H1 (cell line): ENCODE measurements around the gene MAP4K5. TPM values are rescaled to one million over a fixed set of nuclear protein-coding genes. Genes with fewer than 3 reads are reported as not detected.

Experiments
- CTCF ChIA-PET: fragments of 300-600 bp; sonication (Branson Sonifier 250); formaldehyde crosslinking; loops from one replicate; lab custom pipeline; 2021; ENCODE audit not compliant: partially characterized antibody; lab: Charles Lee
- POLR2A ChIA-PET: fragments of 300-600 bp; sonication (Branson Sonifier 250); formaldehyde crosslinking; loops from one replicate; lab custom pipeline; 2021; ENCODE audit warnings: inconsistent platforms; ENCODE audit not compliant: partially characterized antibody; lab: Charles Lee
- DNase-seq, 2 experiments: peaks; one replicate each; pipeline versions ENCODE4 v3.0.0 to v3.0.0-alpha.2; 2010 to 2022; ENCODE audit warnings: low spot score in 2 of 2, low read depth in 1 of 2, mixed read lengths in 1 of 2
- FAIRE-seq: peaks from 2 replicates; lab custom pipeline; 2011; peaks lifted over from hg19 to GRCh38; lab: Jason Lieb, UNC
- H2AFZ ChIP-seq: 2 replicates; pipeline ENCODE4 v1.8.1; 2012; ENCODE audit warnings: low read length, inconsistent platforms
- H2AK5ac ChIP-seq: 2 replicates; pipeline ENCODE4 v1.6.1; 2013; ENCODE audit warnings: low read depth, low read length
- H2BK120ac ChIP-seq: replicated peaks from 2 replicates; pipeline ENCODE3; 2013; ENCODE audit warnings: low read depth, low read length, inconsistent platforms
- H2BK12ac ChIP-seq: 2 replicates; pipeline ENCODE4 v1.6.1; 2013; ENCODE audit warnings: low read depth, low read length
- H2BK15ac ChIP-seq: 2 replicates; pipeline ENCODE4 v1.6.1; 2013; ENCODE audit warnings: low read length
- H2BK20ac ChIP-seq: 2 replicates; pipeline ENCODE4 v1.6.1; 2013; ENCODE audit warnings: low read length
- H2BK5ac ChIP-seq: 2 replicates; pipeline ENCODE4 v1.6.1; 2013; ENCODE audit warnings: low read depth, low read length
- H3K14ac ChIP-seq: 2 replicates; pipeline ENCODE4 v1.6.1; 2013; ENCODE audit warnings: inconsistent platforms; ENCODE audit not compliant: insufficient read length
- H3K18ac ChIP-seq: 2 replicates; pipeline ENCODE4 v1.6.1; 2013; ENCODE audit warnings: low read length; ENCODE audit errors: extremely low read depth
- H3K23ac ChIP-seq: 2 replicates; pipeline ENCODE4 v1.6.1; 2013; ENCODE audit warnings: inconsistent platforms; ENCODE audit not compliant: insufficient read length
- H3K23me2 ChIP-seq: 2 replicates; pipeline ENCODE4 v1.6.1; 2013; ENCODE audit warnings: low read depth, low read length
- H3K27ac ChIP-seq: 2 replicates; pipeline ENCODE4 v1.6.1; 2011; ENCODE audit warnings: low read depth, low read length, inconsistent platforms
- H3K27me3 ChIP-seq, 4 experiments: replicated peaks in 1 of 4; 1 replicate in 1 of 4; 2 replicates in 3 of 4; pipeline versions ENCODE4 v1.6.1 to v1.8.1; 2011 to 2013; ENCODE audit warnings: low read length in 3 of 4, mild to moderate bottlenecking in 3 of 4, inconsistent platforms in 2 of 4, mixed read lengths in 2 of 4, moderate library complexity in 1 of 4; ENCODE audit not compliant: control insufficient read depth in 3 of 4, insufficient read depth in 3 of 4; ENCODE audit errors: extremely low read depth in 1 of 4
- H3K36me3 ChIP-seq, 4 experiments: 2 replicates each; pipeline versions ENCODE4 v1.6.1 to v1.8.1; 2011 to 2013; ENCODE audit warnings: mild to moderate bottlenecking in 4 of 4, low read length in 3 of 4, moderate library complexity in 2 of 4, control low read depth in 1 of 4, inconsistent platforms in 1 of 4; ENCODE audit not compliant: insufficient read depth in 4 of 4, control insufficient read depth in 2 of 4
- H3K4ac ChIP-seq: replicated peaks from 2 replicates; pipeline ENCODE3; 2013; ENCODE audit warnings: low read length, low read depth, mixed read lengths, inconsistent platforms; ENCODE audit not compliant: insufficient read length
- H3K4me1 ChIP-seq, 4 experiments: replicated peaks in 1 of 4; 1 replicate in 1 of 4; 2 replicates in 3 of 4; pipeline versions ENCODE4 v1.6.1 to v1.8.1; 2011 to 2013; ENCODE audit warnings: low read length in 3 of 4, inconsistent platforms in 2 of 4, mixed read lengths in 1 of 4; ENCODE audit not compliant: insufficient read depth in 4 of 4, control insufficient read depth in 3 of 4
- H3K4me2 ChIP-seq, 2 experiments: 2 replicates each; pipeline versions ENCODE4 v1.6.1 to v1.8.1; 2011 to 2013; ENCODE audit warnings: low read depth in 2 of 2, low read length in 2 of 2, control low read depth in 1 of 2, inconsistent platforms in 1 of 2, mild to moderate bottlenecking in 1 of 2; ENCODE audit not compliant: insufficient read depth in 1 of 2
- H3K4me3 ChIP-seq, 4 experiments: fragments of 200-600, 300-600 bp in 1 of 4; sonication (generic), shearing (Covaris generic), sonication (Bioruptor Twin) in 1 of 4; 2 replicates each; pipeline versions ENCODE4 v1.5.1 to v1.8.1; 2011 to 2016; ENCODE audit warnings: low read length in 4 of 4, low read depth in 3 of 4, control low read depth in 2 of 4, inconsistent platforms in 2 of 4, mild to moderate bottlenecking in 2 of 4, mixed read lengths in 1 of 4, moderate library complexity in 1 of 4; ENCODE audit not compliant: insufficient read depth in 2 of 4; ENCODE audit errors: extremely low read depth in 1 of 4
- H3K56ac ChIP-seq: replicated peaks from 2 replicates; pipeline ENCODE3; 2013; ENCODE audit warnings: low read depth, mild to moderate bottlenecking, mixed read lengths, low read length, inconsistent platforms; ENCODE audit not compliant: insufficient read length
- H3K79me1 ChIP-seq: 2 replicates; pipeline ENCODE4 v1.6.1; 2013; ENCODE audit warnings: low read depth, low read length, control low read depth
- H3K79me2 ChIP-seq, 2 experiments: 2 replicates each; pipeline versions ENCODE4 v1.6.1 to v1.8.1; 2012 to 2013; ENCODE audit warnings: low read length in 2 of 2, mild to moderate bottlenecking in 2 of 2, inconsistent platforms in 1 of 2; ENCODE audit not compliant: insufficient read depth in 2 of 2, control insufficient read depth in 1 of 2
- H3K9ac ChIP-seq, 4 experiments: replicated peaks in 1 of 4; 1 replicate in 1 of 4; 2 replicates in 3 of 4; pipeline versions ENCODE4 v1.6.1 to v1.8.1; 2011 to 2013; ENCODE audit warnings: low read depth in 3 of 4, low read length in 3 of 4, control low read depth in 2 of 4, mild to moderate bottlenecking in 2 of 4, moderate library complexity in 2 of 4, inconsistent platforms in 1 of 4; ENCODE audit errors: extremely low read depth in 1 of 4
- H3K9me3 ChIP-seq, 2 experiments: 2 replicates each; pipeline versions ENCODE4 v1.6.1 to v1.8.1; 2012 to 2013; ENCODE audit warnings: mild to moderate bottlenecking in 2 of 2, moderate library complexity in 2 of 2, control low read depth in 1 of 2, inconsistent platforms in 1 of 2, low read depth in 1 of 2, low read length in 1 of 2, mixed read lengths in 1 of 2; ENCODE audit not compliant: insufficient read depth in 2 of 2
- H4K20me1 ChIP-seq, 2 experiments: replicated peaks in 1 of 2; 2 replicates each; pipeline versions ENCODE3 to v1.8.1; 2011 to 2013; ENCODE audit warnings: inconsistent platforms in 2 of 2, low read length in 2 of 2, mild to moderate bottlenecking in 1 of 2; ENCODE audit not compliant: insufficient read depth in 2 of 2, control insufficient read depth in 1 of 2
- H4K5ac ChIP-seq: 2 replicates; pipeline ENCODE4 v1.6.1; 2013; ENCODE audit warnings: low read length, low read depth, mixed read lengths, inconsistent platforms; ENCODE audit not compliant: insufficient read length
- H4K8ac ChIP-seq: 2 replicates; pipeline ENCODE4 v1.8.0; 2013; ENCODE audit warnings: mild to moderate bottlenecking, moderate library complexity, low read length, inconsistent platforms; ENCODE audit not compliant: insufficient read depth; ENCODE audit errors: extremely low read depth
- H4K91ac ChIP-seq: replicated peaks from 2 replicates; pipeline ENCODE3; 2013; ENCODE audit warnings: low read length, mixed read lengths, inconsistent platforms; ENCODE audit not compliant: insufficient read length
- EZH2 ChIP-seq: fragments of 200-600 bp; sonication (generic); IDR thresholded peaks from 2 replicates; pipeline ENCODE4 v1.7.1; 2012; ENCODE audit warnings: low read depth, mild to moderate bottlenecking, moderate library complexity, low read length, inconsistent platforms; ENCODE audit not compliant: severe bottlenecking
- TEAD4 ChIP-seq: IDR thresholded peaks from 2 replicates; pipeline ENCODE4 v1.6.1; 2012; ENCODE audit warnings: low read depth, low read length, inconsistent platforms, mixed read lengths
- WGBS, 2 experiments: shearing (Covaris generic) in 1 of 2; methylation state at CpG; one replicate each; pipeline versions ENCODE4 v1.1.6 to v1.1.7; 2013 to 2015; ENCODE audit warnings: low lambda C conversion rate in 2 of 2, mixed read lengths in 2 of 2, inconsistent platforms in 1 of 2, low coverage in 1 of 2, missing lambda C conversion rate in 1 of 2; ENCODE audit not compliant: insufficient replicate concordance in 2 of 2, insufficient coverage in 1 of 2, insufficient read length in 1 of 2; ENCODE audit errors: extremely low coverage in 1 of 2, missing lambda C conversion rate in 1 of 2; 5-methylcytosine and 5-hydroxymethylcytosine counted together
- polyA plus RNA-seq, 7 experiments: library from polyadenylated mRNA; depleted of rRNA in 3 of 7; stranded (reverse) in 5 of 7; unstranded in 2 of 7; fragments of >200 nt in 5 of 7; fragments of 200-250 nt in 2 of 7; gene quantifications; 1 replicate in 5 of 7; 2 replicates in 1 of 7; 4 replicates in 1 of 7; pipeline versions ENCODE4 v1.2.1 to v1.2.3, GENCODE V29; 2011 to 2013; ENCODE audit warnings: missing spikeins in 2 of 7, mixed read lengths in 2 of 7
- total RNA-seq: library from RNA; stranded (reverse); fragmentation: NEBNext Ultra II Directional; extraction: Animal tissue kit (Norgen Biotek cat#: 25700); gene quantifications from 2 replicates; pipeline ENCODE4 v1.2.1, GENCODE V29; 2021

The MAP4K5 gene
- total and polyA plus RNA-seq, 2 of the 8 experiments (the other 6 are each of a cell fraction or from before 2014, with no cell fraction given) = 7.6 to 34.5 TPM

- no peak overlapping the region for H3K14ac ChIP-seq
- no peaks in the 10 kb centered on the region for H3K79me1 ChIP-seq
- no peak overlapping the region for H3K4me3 ChIP-seq
- H4K5ac ChIP-seq = no peak overlapping the region
- H3K36me3 ChIP-seq = peaks cover 0 to 22% (median 10%) of the 10 kb centered on the region in 4 experiments; a peak in 4 of 8 replicates
- POLR2A ChIA-PET = no interaction called here
- H3K27ac ChIP-seq = no peak overlapping the region
- no peak overlapping the region for H2AK5ac ChIP-seq
- no peak overlapping the region for H3K9ac ChIP-seq
- H3K56ac ChIP-seq = no peak overlapping the region
- no peak overlapping the region for H3K4me2 ChIP-seq
- H2BK5ac ChIP-seq = no peak overlapping the region
- H3K18ac ChIP-seq = no peak overlapping the region
- no peak overlapping the region for H4K8ac ChIP-seq
- DNase-seq (no peak), FAIRE-seq (no peak)
- no peak overlapping the region for H3K23ac ChIP-seq
- no peak overlapping the region for H3K4ac ChIP-seq
- no peak overlapping the region for H2BK20ac ChIP-seq
- H2BK12ac ChIP-seq = no peak overlapping the region
- CTCF ChIA-PET = no interaction called here
- H2BK120ac ChIP-seq = no peak overlapping the region
- H4K91ac ChIP-seq = no peak overlapping the region
- no peaks in the 10 kb centered on the region for H3K23me2 ChIP-seq
- H2BK15ac ChIP-seq = no peak overlapping the region
- H3K79me2 ChIP-seq = no peaks in the 10 kb centered on the region
- H4K20me1 ChIP-seq = no peaks in the 10 kb centered on the region
- 90% methylated on average over 2 of the region's 2 CpGs; no CpG with 5 or more reads in 1 of the 2 experiments for WGBS, 2 experiments
- no peaks in the 10 kb centered on the region for H3K9me3 ChIP-seq
- H3K27me3 ChIP-seq = no peaks in the 10 kb centered on the region
- no peaks in the 10 kb centered on the region for H3K4me1 ChIP-seq
- no peak overlapping the region for H2AFZ ChIP-seq
- TF ChIP-seq TEAD4 = no peak
- no peak for TF ChIP-seq EZH2
Measured at GRCh38 chr14:50477760-50478159, 54.6 kb downstream of the MAP4K5 start.
